ENCODE data around the gene LRCH3. TPM values are rescaled to one million over a fixed set of nuclear protein-coding genes. Genes with fewer than 3 reads are reported as not detected.
A peak's percentile ranks its signal among the peaks of the same experiment; 100 is the strongest.

LRCH3 gene
- total RNA-seq, 4 donors from 2014 or later, result 15.0 to 197 (median 23.2) TPM

DNA sequence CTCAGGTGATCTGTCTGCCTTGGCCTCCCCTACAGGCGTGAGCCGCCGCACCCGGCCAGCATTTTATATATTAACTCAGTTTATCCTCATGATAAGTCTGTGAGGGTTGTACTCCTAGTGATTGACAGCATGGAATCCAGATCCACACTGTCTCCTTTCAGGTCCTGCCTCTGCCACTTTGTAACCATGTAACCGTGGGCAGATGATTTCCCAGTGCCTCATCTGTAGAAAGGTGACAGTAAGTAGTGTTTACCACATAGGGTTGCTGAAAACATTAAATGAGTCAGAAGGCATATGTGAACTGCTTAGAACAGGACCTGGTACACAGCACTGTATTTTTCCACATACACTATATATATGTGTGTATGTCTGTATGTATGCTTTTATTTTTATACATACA lies 38.9 kb upstream of the LRCH3 start:
- WGBS, 2 donors, result 73 to 86% methylated on average over 5 of the region's 5 CpGs
- Histone ChIP-seq H3K9me3 (no peaks in the 10 kb centered on the region), H3K27ac (peak overlapping the region in 3 of 4 donors; percentile 5 to 96 (median 94)), H3K4me1 (peaks cover 8 to 58% (median 17%) of the 10 kb centered on the region in 3 donors), H3K4me3 (peak overlapping the region in 1 of 4 donors; percentile 93), H3K36me3 (peaks cover 0 to 6% (median 0%) of the 10 kb centered on the region in 3 donors), H3K27me3 (no peaks in the 10 kb centered on the region)
- TF ChIP-seq POLR2A (IDR thresholded peaks at IDR 0.05), result no peak
- TF ChIP-seq, protein P1, sequence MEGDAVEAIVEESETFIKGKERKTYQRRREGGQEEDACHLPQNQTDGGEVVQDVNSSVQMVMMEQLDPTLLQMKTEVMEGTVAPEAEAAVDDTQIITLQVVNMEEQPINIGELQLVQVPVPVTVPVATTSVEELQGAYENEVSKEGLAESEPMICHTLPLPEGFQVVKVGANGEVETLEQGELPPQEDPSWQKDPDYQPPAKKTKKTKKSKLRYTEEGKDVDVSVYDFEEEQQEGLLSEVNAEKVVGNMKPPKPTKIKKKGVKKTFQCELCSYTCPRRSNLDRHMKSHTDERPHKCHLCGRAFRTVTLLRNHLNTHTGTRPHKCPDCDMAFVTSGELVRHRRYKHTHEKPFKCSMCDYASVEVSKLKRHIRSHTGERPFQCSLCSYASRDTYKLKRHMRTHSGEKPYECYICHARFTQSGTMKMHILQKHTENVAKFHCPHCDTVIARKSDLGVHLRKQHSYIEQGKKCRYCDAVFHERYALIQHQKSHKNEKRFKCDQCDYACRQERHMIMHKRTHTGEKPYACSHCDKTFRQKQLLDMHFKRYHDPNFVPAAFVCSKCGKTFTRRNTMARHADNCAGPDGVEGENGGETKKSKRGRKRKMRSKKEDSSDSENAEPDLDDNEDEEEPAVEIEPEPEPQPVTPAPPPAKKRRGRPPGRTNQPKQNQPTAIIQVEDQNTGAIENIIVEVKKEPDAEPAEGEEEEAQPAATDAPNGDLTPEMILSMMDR (IDR thresholded peaks at IDR 0.05), result no peak
- no peak for DNase-seq
- intact Hi-C loops (cut with DNase I), result no loop called here

DNA sequence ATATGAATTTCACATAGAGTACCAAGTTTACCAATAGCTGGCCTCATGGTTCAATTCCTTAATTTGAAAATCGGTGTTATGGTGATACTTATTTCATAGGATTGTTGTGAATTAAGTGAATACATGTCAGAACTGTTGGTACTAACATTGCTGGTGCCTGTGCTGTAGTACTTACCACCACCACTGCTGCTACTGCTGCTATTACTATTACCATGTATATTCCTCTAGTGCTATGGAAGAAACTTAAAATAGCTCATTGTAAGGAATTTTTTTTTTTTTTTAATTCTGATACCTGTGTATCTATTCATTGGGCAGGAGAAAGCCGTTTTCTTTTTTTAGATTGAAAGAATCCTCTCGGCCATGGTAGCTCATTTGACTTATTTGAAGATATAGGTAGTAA lies 37.8 kb upstream of the LRCH3 start:
- intact Hi-C loops (cut with DNase I), result no loop called here
- Histone ChIP-seq H3K27me3 (no peaks in the 10 kb centered on the region), H3K4me3 (no peak overlapping the region), H3K4me1 (peaks cover 8 to 55% (median 17%) of the 10 kb centered on the region in 3 donors), H3K36me3 (peaks cover 0 to 18% (median 7%) of the 10 kb centered on the region in 3 donors), H3K27ac (no peak overlapping the region), H3K9me3 (no peaks in the 10 kb centered on the region)
- no peak for DNase-seq
- 89 to 92% methylated on average over 3 of the region's 3 CpGs for whole genome bisulfite sequencing, 2 donors
- no peak for TF ChIP-seq POLR2A (IDR thresholded peaks at IDR 0.05)
- TF ChIP-seq, protein P1 (IDR thresholded peaks at IDR 0.05), result peak in 3 of 6 experiments; percentile 2 to 26 (median 25)

DNA sequence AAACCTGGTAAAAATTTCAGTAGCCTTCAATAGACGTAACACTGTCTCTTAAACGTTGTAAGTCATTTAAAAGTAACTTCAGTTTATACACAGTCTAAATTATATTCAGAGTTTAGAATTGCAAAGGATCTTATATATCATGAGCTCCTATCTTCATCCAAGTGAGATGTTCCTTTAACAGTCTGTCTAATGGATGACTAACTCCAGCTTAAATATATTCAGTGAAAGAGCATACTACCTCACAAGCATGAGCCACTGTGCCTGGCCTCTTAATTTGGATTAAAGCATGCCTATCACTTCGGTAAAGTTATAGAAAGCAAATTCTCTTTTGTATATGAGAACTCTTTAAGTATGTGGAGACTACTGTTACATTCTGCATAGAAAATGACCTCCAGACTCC lies 34.4 kb upstream of the LRCH3 start:
- no peak overlapping the region for H3K27ac ChIP-seq
- peaks cover 5 to 33% (median 12%) of the 10 kb centered on the region in 3 donors for H3K4me1 ChIP-seq
- intact Hi-C loops (cut with DNase I), result no loop called here
- H3K36me3 ChIP-seq, result peaks cover 0 to 52% (median 7%) of the 10 kb centered on the region in 3 donors
- H3K4me3 ChIP-seq, result no peak overlapping the region
- H3K27me3 ChIP-seq, result no peaks in the 10 kb centered on the region
- DNase-seq, result no peak
- TF ChIP-seq, protein P1 (IDR thresholded peaks at IDR 0.05), result no peak
- no peak for TF ChIP-seq POLR2A (IDR thresholded peaks at IDR 0.05)
- no peaks in the 10 kb centered on the region for H3K9me3 ChIP-seq
- 75 to 85% methylated on average over 3 of the region's 3 CpGs for WGBS, 2 donors

DNA sequence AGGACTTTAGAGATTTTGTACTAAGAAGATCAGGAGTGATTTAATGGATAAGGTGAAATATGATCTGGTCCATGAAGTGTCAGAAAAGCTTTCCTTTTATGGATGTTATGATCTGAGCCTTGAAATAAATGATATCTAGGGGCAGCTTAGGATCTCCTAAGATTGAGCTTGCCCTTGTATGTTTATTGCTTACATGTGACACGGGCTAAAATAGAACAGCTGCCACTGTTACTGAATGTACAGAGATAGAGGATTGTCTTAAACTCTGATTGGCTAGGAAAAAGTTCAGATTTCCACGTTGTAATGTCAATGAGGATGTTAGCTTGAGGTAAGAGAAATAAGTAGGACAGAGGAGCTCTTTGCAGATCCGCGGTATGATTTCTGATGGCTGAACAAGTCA lies 32.5 kb upstream of the LRCH3 start:
- intact Hi-C loops (cut with DNase I), result no loop called here
- Histone ChIP-seq H3K4me1 (peaks cover 0 to 15% (median 0%) of the 10 kb centered on the region in 3 donors), H3K36me3 (peaks cover 0 to 70% (median 13%) of the 10 kb centered on the region in 3 donors), H3K4me3 (no peak overlapping the region), H3K9me3 (no peaks in the 10 kb centered on the region), H3K27ac (no peak overlapping the region), H3K27me3 (no peaks in the 10 kb centered on the region)
- DNase-seq, result no peak
- WGBS, 2 donors, result 92 to 96% methylated on average over 4 of the region's 4 CpGs
- TF ChIP-seq POLR2A (IDR thresholded peaks at IDR 0.05), result no peak
- TF ChIP-seq, protein P1 (IDR thresholded peaks at IDR 0.05), result no peak

DNA sequence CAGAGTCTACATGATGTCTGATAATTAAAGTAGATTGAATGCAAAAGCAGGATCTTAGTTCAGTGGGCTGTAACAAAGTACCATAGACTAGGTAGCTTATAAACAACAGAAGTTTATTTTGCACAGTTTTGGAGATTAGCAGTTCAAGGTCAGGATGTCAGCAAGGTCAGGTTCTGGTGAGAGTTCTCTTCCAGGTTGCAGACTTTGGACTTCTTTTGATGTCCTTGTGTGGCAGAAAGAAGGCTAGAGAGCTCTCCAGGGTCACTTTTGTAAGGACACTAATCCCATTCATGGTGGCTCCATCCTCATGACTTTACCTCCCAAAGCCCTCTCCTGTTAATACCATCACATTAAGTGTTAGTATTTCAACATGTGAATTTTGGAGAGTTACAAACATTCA lies 29.3 kb upstream of the LRCH3 start:
- intact Hi-C loops (cut with DNase I), result no loop called here
- no peak for TF ChIP-seq POLR2A (IDR thresholded peaks at IDR 0.05)
- TF ChIP-seq, protein P1 (IDR thresholded peaks at IDR 0.05), result no peak

More for the DNA sequence above, 29.3 kb upstream of the LRCH3 start:
- DNase-seq, result no peak
- Histone ChIP-seq H3K4me1 (no peaks in the 10 kb centered on the region), H3K9me3 (no peaks in the 10 kb centered on the region), H3K36me3 (peaks cover 5 to 100% (median 23%) of the 10 kb centered on the region in 3 donors), H3K27ac (no peak overlapping the region), H3K27me3 (no peaks in the 10 kb centered on the region), H3K4me3 (no peak overlapping the region)
